HG02981 (cell line): ENCODE measurements around the gene CEP120.
"Not testable (repeated sequence)": the region's sequence is repeated elsewhere in the genome, so short reads cannot be mapped to it uniquely, and the experiment has no call there.

Experiments
- ATAC-seq: cut with Tn5 transposase; IDR thresholded peaks from one replicate; pipeline ENCODE4 v1.9.1; 2021; ENCODE audit warnings: mild to moderate bottlenecking, moderate library complexity; ENCODE audit not compliant: unreplicated experiment

The CEP120 gene

DNA sequence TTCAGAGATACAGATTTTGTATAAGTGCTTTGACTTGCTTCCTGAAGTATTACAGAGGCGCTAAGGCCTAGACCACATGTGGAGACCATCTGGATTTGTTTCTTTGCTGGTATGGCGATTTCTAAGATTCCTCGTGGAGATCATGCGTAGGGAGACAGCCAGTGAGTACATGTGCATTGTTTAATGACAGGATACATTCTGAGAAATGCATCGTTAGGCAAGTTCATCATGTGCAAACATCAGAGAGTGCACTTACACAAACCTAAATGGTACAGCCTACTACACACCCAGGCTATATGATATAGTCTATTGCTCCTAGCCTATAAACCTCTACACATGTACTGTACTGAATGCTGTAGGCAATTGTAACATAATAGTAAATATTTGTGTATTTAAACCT lies 16.5 kb upstream of the CEP120 start:
- no peak for ATAC-seq

DNA sequence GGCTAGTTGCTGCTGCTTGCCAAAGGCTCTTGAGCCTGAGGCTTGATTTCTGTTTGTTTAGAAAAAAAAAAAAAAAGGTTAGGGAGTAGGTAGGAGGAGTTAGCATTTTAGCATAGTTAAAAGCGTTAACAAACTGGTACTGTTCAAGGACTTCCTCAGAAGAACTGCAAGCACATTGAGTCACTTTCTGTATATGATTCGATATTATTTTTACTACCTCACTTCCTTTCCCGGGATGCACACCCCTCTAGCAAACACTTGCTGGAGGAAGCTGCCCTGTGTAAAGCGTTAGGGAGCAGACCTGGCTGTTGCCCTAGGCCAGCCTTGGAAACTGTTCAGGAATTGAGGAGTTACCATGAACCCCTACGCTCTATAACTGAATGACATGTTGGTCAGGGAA lies 15.7 kb upstream of the CEP120 start:
- no peak for ATAC-seq

DNA sequence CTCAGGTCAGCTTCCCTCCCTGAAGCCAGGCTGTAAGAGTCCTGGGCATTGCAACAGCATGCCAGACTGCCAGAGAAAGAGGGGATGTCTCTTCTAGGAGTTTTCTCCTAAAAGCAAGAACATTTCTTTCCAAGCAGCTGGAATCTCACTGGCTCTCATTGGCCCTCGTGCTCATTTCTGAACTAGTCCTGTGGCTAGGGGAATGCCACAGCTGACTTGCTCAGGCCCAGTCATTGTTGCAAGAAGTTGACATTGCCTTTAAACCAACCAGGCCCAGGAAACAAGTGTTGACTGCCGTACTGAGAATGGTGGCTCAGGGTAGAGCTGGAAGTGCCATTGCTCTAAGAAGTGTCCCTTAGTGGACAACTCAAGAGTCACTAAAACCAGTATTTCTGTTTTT lies 15.0 kb upstream of the CEP120 start:
- peak; percentile 81 for ATAC-seq

DNA sequence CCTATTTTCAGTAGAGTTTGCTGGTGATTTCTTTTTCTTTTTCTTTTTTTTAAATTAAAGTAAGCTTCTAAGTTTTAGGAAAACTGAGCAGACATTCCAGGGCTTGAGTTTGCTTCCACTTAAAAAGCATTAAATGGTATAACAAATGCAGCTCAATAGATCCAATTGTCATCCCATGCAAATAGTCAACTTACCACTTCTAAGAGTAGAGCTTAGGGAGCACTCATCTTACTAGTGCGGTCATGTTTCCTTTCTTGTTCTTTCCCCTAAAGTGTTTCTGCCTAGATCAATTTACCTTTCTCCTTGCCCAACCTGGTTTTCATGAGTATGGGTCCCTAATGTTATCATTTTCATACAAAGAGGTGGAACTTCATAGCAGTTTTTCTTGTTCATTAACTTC lies 13.0 kb upstream of the CEP120 start:
- ATAC-seq = no peak

DNA sequence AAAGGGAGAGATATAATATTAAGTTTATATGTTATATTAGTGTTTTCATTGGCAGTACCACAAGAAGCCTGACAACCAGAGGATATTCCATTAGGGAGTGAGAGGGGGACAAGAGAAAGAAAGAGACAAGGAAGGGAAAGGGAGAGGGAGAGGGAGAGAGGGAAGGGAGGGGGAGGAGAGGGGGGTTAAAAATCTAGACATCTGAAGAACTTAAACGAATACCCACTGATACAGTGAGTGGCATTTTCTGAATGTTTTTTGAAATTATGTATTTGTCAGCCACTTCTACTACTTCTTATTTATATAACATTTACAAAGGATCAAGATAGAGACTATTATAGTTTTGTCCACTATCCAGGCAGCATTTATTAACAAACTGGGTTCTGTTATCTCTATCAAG lies 11.6 kb upstream of the CEP120 start:
- no peak for ATAC-seq

DNA sequence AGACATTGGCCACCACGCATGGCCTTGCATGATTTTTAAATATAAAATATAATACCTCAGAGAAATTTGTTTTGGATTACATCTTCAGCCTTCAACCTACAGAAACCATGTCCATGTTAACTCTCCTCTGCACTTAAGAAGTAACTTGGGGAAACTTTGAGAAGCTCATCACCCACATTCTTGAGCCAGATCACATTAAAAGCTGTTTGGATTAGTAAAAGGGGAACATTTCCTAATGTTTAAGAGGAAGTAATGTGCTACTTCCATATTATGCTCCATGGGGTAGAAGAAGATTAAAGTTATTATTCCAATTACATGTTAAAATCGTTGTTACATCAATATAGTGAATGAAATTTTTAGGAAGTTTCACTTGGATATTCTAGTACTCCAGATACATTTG lies 10.4 kb upstream of the CEP120 start:
- no peak for ATAC-seq

DNA sequence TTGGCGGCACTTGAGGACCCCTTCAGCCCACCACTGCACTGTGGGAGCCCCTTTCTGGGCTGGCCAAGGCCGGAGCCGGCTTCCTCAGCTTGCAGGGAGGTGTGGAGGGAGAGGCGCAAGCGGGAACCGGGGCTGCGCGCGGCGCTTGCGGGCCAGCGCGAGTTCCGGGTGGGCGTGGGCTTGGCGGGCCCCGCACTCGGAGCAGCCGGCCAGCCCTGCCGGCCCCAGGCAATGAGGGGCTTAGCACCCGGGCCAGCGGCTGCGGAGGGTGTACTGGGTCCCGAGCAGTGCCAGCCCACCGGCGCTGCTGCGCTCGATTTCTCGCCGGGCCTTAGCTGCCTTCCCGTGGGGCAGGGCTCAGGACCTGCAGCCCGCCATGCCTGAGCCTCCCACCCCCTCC lies 7.2 kb upstream of the CEP120 start:
- not testable (repeated sequence) for ATAC-seq

DNA sequence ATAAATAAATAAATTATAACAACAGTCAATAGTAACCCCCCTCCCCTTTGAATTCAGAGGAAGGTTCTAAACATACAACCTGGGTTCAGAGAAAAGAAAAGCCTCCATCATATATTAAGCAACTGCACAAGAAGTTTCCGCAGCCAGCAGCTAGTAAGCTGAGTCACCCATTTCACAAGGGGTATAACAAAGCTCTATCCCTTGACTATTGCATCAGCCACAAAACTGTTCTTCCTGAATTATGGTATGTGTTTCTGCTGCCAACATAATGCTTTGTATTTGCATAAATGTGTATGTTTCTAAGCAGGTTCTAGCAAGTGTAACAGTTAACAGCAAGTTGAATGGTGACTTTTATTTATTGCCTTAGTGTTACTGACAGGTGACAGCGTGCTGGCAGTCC lies 6.8 kb upstream of the CEP120 start:
- ATAC-seq = no peak

DNA sequence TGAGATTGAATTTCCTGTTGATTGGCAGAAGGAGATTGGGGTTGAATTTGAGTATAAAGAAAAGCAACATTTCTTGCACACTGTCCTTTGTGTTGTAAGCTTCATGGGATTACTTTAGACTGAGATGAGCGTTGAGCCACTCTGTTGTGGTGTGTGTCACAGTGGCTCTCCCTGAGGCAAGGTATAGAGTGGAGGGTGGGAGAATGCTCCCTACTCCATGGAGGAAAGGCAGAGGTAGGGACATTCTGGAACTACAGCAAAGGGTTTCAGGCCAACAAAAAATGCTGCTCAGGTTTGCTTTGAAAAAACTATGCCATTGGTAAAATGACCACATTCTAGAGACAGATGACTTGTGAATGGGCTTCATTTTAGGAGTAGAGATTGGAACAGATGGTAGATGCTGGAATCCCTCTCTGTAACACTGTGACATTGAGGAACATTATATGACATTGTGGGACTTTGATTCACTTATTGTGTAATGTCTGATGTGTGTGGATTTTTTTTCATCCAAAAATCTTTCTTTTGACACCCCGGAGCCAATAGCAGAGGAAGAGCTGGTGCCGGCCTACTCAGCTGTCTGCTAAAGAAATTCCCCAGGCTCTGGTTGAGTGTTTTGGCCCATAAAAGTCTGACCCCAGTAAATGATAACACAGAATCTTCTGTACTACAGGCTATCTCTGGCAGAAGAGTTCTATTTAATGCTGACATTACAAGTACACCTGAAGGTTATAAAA lies 6.2 kb upstream of the CEP120 start:
- ATAC-seq = no peak

DNA sequence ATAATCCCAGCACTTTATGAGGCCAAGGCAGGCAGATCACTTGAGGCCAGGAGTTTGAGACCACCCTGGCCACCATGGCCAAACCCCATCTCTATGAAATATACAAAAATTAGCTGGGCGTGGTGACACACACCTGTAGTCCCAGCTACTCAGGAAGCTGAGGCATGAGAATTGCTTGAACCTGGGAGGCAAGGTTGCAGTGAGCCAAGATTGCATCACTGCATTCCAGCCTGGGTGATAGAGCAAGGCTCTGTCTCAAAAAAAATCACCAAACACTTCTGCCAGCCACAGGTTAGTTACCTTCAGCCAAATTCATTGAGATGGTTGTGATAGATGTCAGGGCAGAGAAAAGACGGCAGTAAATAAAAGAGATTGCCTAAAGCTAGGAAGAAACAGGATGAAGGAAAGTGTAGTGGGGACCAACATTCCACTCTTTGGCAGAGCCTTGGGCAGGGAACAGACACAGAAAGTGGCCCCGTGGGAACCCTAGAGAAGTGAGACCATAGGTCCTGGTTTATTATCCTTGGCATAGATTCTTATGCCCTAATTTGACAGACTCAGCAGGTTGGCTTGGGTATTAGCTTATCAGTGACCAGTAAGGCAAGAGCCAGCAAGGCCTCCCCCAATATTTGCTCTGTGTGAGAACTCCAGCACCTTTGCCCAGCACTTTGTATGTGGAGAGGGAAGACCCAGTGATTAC lies 5.5 kb upstream of the CEP120 start:
- no peak for ATAC-seq

DNA sequence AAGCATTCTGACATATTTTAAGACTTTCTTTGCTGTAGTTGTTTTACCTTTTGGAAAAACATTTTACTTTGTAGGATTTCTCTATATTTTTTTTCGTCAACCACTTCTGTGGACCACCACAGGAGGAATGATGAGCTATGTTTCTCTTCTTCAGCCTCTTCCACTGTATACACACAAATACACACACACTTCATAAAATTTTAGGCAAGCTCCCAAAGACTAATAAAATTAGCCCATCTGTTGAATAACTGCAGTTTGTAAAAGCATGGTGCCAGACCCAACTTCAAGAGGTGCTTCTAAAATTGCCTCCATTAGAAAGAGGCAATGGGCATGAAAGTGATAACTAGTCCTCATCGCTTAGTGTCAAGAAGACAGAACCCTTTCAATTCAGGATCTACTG lies 4.1 kb upstream of the CEP120 start:
- ATAC-seq = no peak

DNA sequence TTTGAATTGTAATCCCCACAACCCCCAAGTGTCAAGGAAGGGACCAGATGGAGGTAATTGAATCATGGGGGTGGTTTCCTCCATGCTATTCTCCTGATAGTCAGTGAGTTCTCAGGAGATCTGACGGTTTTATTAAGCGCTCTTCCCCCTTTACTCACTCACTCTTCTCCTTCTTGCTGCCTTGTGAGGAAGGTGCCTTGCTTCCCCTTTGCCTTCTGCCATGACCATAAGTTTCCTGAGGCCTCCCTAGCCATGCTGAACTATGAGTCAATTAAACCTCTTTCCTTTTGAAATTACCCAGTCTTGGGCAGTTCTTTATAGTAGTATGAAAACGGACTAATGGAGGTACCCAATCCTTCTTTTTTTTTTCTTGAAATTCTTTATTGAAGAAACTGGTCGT lies 2.2 kb upstream of the CEP120 start:
- ATAC-seq = no peak

DNA sequence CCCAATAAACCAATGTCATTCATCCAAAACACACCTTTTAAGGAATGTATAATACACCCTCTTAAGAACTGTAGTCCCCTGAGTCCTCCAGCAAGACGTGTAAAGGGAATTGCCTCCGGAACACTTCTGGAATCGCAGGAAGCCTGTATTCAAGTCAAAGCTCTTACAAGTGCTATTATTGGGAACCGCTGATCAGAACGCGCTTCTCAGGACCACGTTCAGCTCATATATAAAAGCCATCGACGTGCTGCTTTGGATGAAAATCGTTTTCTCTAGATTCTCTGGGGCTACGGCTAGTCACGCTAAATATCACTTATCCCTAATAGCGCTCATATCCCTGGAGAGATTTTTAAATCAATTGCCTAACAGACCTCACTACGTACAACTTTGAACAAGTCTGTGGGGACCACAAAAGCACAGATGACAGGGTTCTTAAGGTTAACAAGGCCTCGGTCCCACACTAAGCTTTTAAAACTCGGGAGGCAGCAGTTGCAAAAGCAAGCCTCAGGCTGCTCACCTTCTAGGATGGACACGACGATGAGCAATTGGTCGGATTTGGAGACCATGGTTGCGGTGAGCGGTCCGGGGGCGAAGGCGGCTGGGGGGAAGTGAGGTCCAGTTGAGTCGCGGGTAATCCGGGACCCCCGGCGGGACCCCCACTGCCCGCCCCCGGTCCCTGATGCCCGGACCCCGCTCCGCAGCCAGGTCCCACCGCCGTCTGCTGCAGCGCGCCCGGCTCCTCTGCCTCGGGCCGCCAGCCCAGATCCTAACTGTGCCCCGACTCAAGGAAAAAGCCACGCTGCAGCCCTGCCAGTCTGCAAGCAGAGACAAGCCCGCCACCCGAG lies 548 bp downstream of the CEP120 start:
- ATAC-seq = peak; percentile 11

DNA sequence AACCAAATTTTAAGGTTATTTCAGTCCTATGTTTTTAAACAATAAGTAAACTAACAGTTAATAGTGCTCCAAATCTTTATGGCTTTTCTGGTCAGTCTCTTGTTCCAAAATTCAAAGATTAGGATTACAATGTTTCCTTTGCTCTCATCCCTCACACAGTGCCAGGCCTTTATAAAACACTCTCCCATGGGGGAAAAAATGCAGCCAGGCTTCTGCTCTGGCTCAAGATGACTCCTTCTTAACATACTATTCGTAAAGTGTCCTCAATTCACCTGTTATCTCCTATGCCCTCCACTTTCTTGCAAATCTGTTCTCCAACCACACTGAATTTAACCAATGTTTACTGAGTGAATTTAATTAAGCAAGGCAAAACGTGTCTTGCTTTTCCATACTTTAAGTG lies 1.4 kb downstream of the CEP120 start:
- ATAC-seq = no peak

DNA sequence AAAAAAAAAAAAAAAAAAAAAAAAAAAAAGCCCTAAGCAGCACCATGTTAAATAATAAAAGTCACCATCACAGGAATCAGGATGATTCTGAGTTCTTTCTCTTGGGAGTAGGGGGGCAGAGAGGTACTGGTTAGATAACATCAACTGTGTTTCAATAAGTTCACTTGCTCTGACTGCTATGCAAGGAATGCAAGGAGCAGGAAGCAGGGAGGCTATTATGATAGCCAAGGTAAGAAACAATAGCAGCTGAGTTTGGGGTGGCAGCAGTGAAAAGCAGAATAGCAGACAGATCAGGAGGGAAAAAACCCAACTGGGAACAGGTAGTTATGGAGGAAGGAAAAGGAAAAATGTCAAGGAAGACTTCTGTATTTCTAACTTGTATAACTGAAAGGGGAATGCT lies 8.2 kb downstream of the CEP120 start:
- no peak for ATAC-seq

DNA sequence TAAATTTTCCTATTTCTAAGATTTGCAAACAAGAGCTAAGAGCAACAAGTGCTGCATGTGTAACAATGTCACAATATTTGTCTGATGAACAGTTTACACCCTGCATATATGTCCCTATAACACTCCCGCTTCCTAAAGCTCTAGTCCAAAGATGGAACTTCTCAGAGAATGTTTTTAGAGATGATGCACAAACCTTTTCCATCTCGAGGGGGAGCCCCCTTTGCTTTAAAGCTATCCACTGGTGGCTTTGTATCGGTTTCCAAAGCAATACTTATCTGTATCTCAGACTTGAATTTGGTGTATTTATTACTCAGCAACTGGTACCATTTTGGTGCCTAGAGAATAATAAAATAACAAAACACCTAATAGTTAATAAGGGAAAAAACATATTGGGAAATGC lies 11.0 kb downstream of the CEP120 start:
- ATAC-seq = no peak

DNA sequence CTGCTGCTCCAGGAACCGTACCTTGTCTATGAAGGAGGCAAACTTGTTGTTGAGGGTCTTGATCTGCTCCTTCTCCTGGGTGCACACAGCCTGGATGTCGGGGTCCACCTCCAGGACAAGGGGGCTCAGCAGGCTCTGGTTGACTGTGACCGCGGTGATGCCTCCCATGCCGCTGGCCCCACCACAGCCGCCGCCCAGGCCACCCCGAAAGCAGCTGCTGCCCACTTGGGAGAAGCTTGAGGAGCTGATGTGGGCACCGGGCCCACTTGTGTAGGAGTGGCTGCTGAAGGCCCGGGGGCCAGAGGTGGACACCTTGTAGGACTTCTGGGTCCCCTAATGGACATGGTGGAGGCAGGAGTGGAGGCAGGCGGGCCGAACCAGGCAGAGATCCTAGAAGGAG lies 21.2 kb downstream of the CEP120 start:
- ATAC-seq = not testable (repeated sequence)

DNA sequence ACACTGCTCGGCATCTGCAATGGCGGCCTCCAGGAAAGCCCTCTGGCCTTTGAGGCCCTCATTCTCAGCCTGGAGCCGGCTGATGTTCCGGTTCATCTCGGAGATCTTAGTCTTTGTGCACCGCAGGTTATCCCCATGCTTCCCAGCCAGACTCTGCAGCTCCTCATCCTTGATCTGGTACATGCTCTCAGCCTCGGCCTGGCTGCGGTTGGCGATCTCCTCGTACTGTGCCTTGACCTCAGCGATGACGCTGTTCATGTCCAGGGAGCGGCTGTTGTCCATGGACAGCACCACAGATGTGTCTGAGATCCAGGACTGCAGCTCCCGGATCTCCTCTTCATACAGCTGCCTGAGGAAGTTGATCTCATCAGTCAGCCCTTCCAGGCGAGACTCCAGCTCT lies 21.9 kb downstream of the CEP120 start:
- no peak for ATAC-seq

DNA sequence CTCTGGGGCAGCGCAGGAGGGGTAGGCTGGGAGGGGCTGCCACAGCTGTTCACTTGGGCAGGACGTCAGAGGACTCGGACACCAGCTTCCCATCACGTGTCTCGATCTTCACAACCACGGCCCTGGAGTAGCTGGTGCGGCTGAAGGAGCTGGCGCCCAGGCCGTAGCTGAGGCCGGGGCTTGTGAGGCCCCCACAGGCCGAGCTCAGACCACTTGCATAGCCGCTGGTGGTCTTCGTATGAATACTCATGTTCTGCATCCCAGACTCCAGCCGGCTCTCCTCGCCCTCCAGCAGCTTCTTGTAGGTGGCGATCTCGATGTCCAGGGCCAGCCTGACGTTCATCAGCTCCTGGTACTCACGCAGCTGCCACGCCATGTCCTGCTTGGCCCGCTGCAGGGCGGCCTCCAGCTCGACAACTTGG lies 22.3 kb downstream of the CEP120 start:
- not testable (repeated sequence) for ATAC-seq

DNA sequence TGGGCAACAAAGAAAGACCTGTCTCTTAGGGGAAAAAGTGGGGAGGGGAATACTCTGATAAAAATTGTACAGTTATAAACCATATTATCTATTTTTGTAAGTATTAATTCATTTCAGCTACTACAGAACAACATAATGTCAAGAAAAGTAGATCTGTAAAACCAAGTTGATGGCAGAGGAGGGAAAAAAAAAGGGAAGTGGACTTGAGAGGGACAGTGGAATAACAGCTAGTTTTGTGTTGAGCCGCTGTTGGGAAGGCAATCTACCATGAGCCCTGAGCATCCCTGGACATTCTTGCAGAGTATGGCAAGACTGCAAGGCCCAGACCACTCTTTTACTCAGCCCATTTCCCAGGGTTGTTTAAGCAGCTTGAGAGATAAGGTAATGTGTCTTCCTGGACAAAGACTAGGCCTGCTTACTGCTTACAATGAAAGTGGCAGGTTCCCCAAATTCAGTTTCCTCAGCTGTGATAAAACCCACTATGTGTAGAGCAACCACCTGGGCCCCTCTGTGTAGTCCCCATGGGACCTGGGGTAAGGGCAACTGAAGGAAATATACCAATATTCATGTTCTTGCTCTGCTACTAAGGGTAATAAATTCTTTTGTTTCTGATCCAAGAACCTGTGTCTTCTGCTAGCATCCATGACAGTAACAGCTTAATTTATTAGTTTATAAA lies 25.0 kb downstream of the CEP120 start:
- peak; percentile 56 for ATAC-seq

DNA sequence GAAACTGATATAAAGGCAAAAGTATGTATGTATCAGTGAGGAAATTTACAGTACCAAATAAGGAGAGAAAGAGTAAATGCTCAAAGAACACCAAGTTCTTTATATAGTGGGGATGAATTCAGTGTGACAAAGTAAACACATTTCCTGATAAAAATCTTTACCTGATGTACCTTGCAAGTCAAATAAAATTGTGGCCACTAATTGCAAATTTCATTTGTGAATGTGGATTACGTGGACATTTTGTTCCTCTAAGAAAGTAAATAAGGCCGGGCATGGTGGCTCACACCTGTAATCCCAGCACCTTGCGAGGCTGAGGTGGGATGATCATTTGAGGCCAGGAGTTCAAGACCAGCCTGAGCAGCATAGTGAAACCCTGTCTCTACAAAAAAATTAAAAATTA lies 25.7 kb downstream of the CEP120 start:
- no peak for ATAC-seq
